Measurements from ENCODE around the gene TRPM6.

GRCh38 chr9:74795081-74795480 is 92.6 kb downstream of the TRPM6 start:
- TF ChIP-seq CTCF (conservative IDR thresholded peaks at IDR 0.05) (no peak), ZFX (IDR thresholded peaks at IDR 0.05) (no peak)
